ENCODE measurements around the gene ATP8B3.
"Not testable (repeated sequence)": the region's sequence is repeated elsewhere in the genome, so short reads cannot be mapped to it uniquely, and the experiment has no call there.

The ATP8B3 gene

DNA sequence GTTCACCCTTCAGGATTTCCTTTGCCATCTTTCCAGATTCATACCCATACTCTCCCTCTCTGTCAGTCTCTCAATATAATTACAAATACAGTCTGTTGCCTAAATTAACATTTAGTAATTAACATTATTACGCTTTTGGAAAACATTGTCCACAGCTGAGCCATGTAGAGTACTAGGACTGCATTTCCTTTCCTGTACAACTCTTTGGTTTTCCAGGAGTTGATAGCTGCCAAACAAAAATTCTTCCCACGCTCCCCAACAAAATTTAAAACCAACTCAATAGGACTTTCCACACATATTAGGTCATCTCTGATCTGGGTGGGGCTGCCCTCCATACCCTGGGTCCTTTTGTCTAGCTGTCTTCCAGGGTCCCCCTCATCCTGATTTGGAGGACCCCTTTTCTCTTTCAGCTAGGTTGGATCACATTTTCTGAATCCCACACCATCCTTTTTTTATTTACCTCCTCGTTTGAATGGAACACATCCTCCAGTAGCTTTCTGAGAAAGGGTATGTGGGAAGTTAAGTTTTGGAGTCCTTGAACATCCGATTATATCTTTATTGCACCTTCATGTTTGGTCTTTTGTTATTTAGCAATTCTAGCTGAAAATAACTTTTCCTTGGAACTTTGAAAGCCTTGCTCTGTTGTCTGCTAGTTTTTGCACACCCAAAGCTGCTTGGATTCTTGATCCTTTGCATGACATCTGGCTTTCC is 41.1 kb downstream of the ATP8B3 start:
- DNase-seq (ENCODE audit: low spot score): no peak

DNA sequence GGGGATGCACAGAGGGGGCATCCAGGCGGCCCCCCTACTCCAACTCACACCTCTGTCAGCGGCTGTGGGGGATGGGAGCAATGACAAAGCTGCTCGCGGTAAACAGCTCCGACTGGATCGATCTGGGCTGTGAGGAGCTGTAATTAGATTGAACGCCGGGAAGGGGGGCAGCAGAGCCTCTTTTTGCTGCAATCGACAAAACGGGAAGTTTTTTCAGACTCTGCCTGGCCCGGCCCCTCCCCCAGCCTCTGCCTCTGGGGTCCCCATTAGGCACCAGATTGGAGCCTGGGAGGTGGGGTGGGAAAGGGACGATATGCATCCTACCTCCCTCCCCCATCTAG is 42.5 kb downstream of the ATP8B3 start:
- DNase-seq (ENCODE audit: low spot score): no peak

GRCh38 chr19:1768918-1769644 is 43.0 kb downstream of the ATP8B3 start:
- no peak for DNase-seq (ENCODE audit: low spot score)

- DNase-seq (ENCODE audit: low spot score): no peak
Observed at GRCh38 chr19:1768248-1768647, 43.8 kb downstream of the ATP8B3 start.

GRCh38 chr19:1767464-1767933 is 44.6 kb downstream of the ATP8B3 start:
- DNase-seq (ENCODE audit: low spot score): peak; percentile 12

- no peak for DNase-seq (ENCODE audit: low spot score)
Observed at GRCh38 chr19:1766800-1767352, 45.2 kb downstream of the ATP8B3 start.

DNA sequence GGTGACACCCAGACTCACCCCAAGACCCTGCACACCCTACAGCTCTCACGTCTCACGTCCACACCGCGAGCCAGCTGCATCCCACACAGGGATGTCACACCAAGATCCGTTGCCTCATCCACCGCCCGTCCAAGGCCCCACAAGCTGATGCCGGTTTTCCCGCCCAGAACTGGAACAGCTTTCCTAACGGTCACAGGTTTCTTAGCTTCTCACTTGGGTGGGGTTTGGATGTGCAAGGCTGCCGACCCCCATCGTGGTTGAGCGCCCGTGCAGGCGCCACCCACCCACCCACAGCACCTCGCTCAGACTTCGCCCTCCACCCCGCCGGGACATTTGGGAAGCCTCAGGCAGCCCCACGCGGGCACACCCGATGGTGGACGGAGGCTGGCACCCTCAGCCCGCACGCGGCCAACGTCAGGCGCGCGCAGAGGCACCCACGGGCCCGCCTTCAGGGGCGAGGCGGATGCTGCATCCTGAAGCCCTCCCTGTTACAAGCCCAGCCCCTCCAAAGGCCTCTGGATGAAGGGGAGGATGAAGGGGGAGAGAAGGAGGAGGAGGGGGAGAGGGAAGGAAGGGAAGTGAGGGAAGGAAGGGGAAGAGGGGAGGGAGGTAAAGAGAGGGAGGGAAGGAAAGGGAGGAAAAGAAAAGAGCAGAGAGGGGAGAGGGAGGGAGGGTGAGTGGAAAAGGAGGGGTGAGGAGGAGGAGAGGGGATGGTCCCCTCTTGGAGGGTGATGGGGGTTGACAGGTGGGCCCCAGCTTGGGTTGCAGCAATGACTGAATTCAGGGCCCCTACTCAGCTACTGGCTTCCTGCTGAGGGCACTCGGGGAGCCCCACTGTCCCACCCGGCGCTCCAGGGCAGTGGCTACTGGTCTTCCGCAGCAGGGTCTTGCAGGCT is 45.9 kb downstream of the ATP8B3 start:
- no peak for DNase-seq (ENCODE audit: low spot score)

GRCh38 chr19:1765232-1765903 is 46.7 kb downstream of the ATP8B3 start:
- no peak for DNase-seq (ENCODE audit: low spot score)

DNA sequence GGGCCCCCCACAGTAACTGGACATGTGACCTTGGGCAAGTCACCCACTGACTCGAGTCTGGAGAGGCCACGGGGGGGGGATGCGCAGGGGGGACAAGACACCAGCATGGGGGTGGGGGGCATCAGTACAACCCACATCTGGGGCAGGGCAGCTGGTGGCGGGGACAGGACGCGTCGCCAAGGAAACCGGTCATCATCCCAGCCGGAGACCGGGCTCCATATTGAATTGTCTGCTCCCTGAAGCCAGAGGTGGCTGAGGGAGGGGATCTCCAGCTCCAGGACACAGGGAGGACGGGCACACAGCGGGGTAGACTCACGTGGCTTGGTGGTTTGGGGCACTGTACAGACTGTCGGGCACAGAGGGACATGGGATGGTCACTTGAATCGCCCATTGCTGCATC is 47.3 kb downstream of the ATP8B3 start:
- no peak for DNase-seq (ENCODE audit: low spot score)

DNA sequence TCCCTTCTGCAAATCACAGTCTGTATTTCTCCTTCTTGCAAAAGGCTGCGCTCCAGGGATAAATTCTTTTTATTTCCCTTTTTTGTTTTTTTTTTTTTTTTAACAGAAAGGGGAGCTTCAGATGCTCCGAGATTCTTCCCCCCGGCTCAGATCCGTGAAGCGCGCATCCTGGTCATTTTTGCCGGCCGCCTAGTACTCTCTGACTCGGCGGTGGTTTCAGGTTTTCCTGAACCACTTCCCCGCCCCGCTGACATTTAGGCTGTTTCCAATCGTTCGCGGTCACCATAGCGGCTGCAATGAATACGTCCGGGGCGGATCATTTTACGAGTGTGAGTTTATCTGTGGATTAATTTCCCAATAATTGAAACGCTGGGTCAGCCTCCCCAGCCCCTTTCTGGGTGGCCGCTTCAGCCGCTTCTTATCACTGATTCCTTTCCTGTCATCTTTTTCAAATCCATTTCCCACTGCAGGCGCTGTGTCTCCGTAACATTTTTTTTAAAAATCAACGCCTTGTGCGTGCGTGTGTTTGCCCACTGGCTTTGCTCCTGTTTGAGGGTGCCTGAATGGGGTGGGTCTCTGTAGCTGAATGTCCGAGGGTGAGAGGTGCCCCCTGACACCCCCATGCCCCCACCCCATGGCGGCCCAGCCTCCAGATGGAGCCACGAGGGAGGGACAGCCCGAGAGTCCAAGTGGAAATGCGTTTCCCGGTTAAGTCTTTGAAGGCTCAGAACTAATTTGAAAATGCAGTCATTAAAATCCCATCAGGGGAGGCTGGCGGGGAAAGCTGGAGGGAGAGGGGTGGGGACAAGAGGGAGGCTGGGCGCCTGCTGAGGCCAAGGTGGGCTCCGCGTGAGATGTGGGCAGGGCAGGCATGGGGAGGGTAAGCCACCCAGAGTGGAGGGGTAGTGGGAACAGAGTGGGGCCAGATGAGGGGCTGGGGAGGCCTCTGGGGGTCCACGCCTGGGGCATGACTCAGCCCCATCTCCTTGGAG is 48.1 kb downstream of the ATP8B3 start:
- DNase-seq (ENCODE audit: low spot score): no peak

- no peak for DNase-seq (ENCODE audit: low spot score)
Observed at GRCh38 chr19:1762243-1763117, 49.6 kb downstream of the ATP8B3 start.

- no peak for DNase-seq (ENCODE audit: low spot score)
Observed at GRCh38 chr19:1761528-1762242, 50.4 kb downstream of the ATP8B3 start.

- DNase-seq (ENCODE audit: low spot score): not testable (repeated sequence)
Observed at GRCh38 chr19:1760786-1761527, 51.1 kb downstream of the ATP8B3 start.

- DNase-seq (ENCODE audit: low spot score): no peak
Observed at GRCh38 chr19:1760020-1760419, 52.1 kb downstream of the ATP8B3 start.

- no peak for DNase-seq (ENCODE audit: low spot score)
Observed at GRCh38 chr19:1758959-1759903, 52.8 kb downstream of the ATP8B3 start.

DNA sequence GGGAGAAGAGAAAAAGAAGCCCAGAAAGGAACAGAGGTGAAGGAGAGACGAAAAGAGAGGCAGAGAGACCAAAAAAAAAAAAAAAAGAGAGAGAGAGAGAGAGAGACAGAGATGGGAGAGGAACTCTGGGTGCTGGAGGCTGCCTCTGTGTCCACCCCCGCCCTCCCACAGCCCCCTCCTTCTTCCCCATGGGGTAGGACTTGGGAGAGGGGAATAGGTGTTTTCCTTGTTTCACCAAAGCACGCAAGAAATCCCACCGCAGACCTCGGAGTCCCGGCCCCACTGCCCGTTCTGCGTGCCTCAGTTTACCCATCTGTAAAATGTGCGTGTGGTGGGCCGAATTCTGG is 53.9 kb downstream of the ATP8B3 start:
- DNase-seq (ENCODE audit: low spot score): no peak

Data from Ammon's horn (tissue), 1 donor.